ENCODE data around the gene PTPRG.

- no peak for TF ChIP-seq CTCF (IDR thresholded peaks at IDR 0.05)
- TF ChIP-seq POLR2AphosphoS5 (IDR thresholded peaks at IDR 0.05; ENCODE audit: low read depth, low read length), result no peak
- no peak for TF ChIP-seq REST (IDR thresholded peaks at IDR 0.05; ENCODE audit: insufficient read depth in 1 of 2, low read depth in 2 of 2, low read length in 1 of 2)
- no peak for TF ChIP-seq SIN3A (IDR thresholded peaks at IDR 0.05; ENCODE audit: borderline replicate concordance, insufficient read depth, low read depth, low read length)
- no peak for TF ChIP-seq TCF7L2 (IDR thresholded peaks at IDR 0.05; ENCODE audit: low read depth, low read length)
Observed at GRCh38 chr3:61545716-61546115, 15.7 kb upstream of the PTPRG start.

All from Panc1 (cell line).